IMR-90 (cell line): ENCODE measurements around the gene ARF6. TPM values are rescaled to one million over a fixed set of nuclear protein-coding genes. Genes with fewer than 3 reads are reported as not detected.

Experiments
- ATAC-seq: fragments of 200-7000 bp; cut with Tn5 transposase; 2 replicates; pipeline ENCODE4 v1.9.1; 2020; ENCODE audit warnings: low read depth, mild to moderate bottlenecking, moderate library complexity
- BruUV-seq: library from RNA; stranded (reverse); fragments of 400-500 nt; replicated peaks from 2 replicates; lab custom pipeline; 2021; lab: Mats Ljungman, UMichigan
- CTCF ChIA-PET: fragments of 300-600 bp; formaldehyde crosslinking; extraction: SDS; loops from one replicate; lab custom pipeline; 2021; ENCODE audit warnings: antibody characterized with exemption; lab: Yijun Ruan, JAX
- POLR2A ChIA-PET: fragments of 300-600 bp; sonication (Branson Sonifier 250); formaldehyde crosslinking; loops from one replicate; lab custom pipeline; 2022; ENCODE audit warnings: antibody characterized with exemption; ENCODE audit not compliant: unreplicated experiment; lab: Charles Lee
- DNase-seq: peaks from one replicate; pipeline ENCODE4 v3.0.0; 2013
- H2AFZ ChIP-seq: replicated peaks from 2 replicates; pipeline ENCODE3; 2013; ENCODE audit warnings: low read length, mild to moderate bottlenecking; ENCODE audit not compliant: poor library complexity
- H2AK5ac ChIP-seq: 2 replicates; pipeline ENCODE4 v1.6.1; 2013; ENCODE audit warnings: low read depth, low read length, inconsistent platforms
- H2AK9ac ChIP-seq: replicated peaks from 2 replicates; pipeline ENCODE3; 2013; ENCODE audit warnings: mild to moderate bottlenecking, low read depth, low read length, moderate library complexity; ENCODE audit not compliant: poor library complexity
- H2BK120ac ChIP-seq: 2 replicates; pipeline ENCODE4 v1.6.1; 2013; ENCODE audit warnings: low read depth, low read length, inconsistent platforms
- H2BK15ac ChIP-seq: 3 replicates; pipeline ENCODE4 v1.6.1; 2013; ENCODE audit warnings: low read depth, low read length, inconsistent platforms
- H2BK20ac ChIP-seq: 2 replicates; pipeline ENCODE4 v1.6.1; 2013; ENCODE audit warnings: low read depth, mild to moderate bottlenecking, inconsistent platforms, low read length, moderate library complexity
- H2BK5ac ChIP-seq: 2 replicates; pipeline ENCODE4 v1.6.1; 2013; ENCODE audit warnings: mild to moderate bottlenecking, low read depth, low read length, inconsistent platforms; ENCODE audit not compliant: poor library complexity, severe bottlenecking
- H3K14ac ChIP-seq: replicated peaks from 2 replicates; pipeline ENCODE4 v1.6.1; 2013; ENCODE audit warnings: low read depth, low read length, inconsistent platforms
- H3K18ac ChIP-seq: 2 replicates; pipeline ENCODE4 v1.6.1; 2013; ENCODE audit warnings: low read depth, low read length, control low read depth
- H3K23ac ChIP-seq: 2 replicates; pipeline ENCODE4 v1.6.1; 2013; ENCODE audit warnings: low read depth, low read length, inconsistent platforms
- H3K27ac ChIP-seq: 2 replicates; pipeline ENCODE4 v1.5.1; 2013; ENCODE audit warnings: mild to moderate bottlenecking, control low read depth, low read length; ENCODE audit not compliant: insufficient read depth
- H3K27me3 ChIP-seq: 2 replicates; pipeline ENCODE4 v1.6.1; 2013; ENCODE audit warnings: low read length; ENCODE audit not compliant: control insufficient read depth, insufficient read depth
- H3K36me3 ChIP-seq: 2 replicates; pipeline ENCODE4 v1.6.1; 2013; ENCODE audit warnings: low read length, mixed read lengths; ENCODE audit not compliant: control insufficient read depth, insufficient read depth
- H3K4ac ChIP-seq: 2 replicates; pipeline ENCODE4 v1.6.1; 2013; ENCODE audit warnings: low read depth, low read length, inconsistent platforms
- H3K4me1 ChIP-seq: 2 replicates; pipeline ENCODE4 v1.6.1; 2013; ENCODE audit warnings: low read length, mixed read lengths; ENCODE audit not compliant: control insufficient read depth, insufficient read depth
- H3K4me2 ChIP-seq: 2 replicates; pipeline ENCODE4 v1.6.1; 2013; ENCODE audit warnings: low read depth, mild to moderate bottlenecking, control low read depth, low read length, moderate library complexity
- H3K4me3 ChIP-seq: 2 replicates; pipeline ENCODE4 v1.5.1; 2013; ENCODE audit warnings: low read depth, mild to moderate bottlenecking, control low read depth, low read length, moderate library complexity; ENCODE audit not compliant: insufficient read depth
- H3K56ac ChIP-seq: 2 replicates; pipeline ENCODE4 v1.6.1; 2013; ENCODE audit warnings: low read length, inconsistent platforms; ENCODE audit not compliant: insufficient read depth; ENCODE audit errors: extremely low read depth
- H3K79me1 ChIP-seq, 2 experiments: 2 replicates each; pipeline ENCODE4 v1.6.1; 2013; ENCODE audit warnings: low read length in 2 of 2, inconsistent platforms in 1 of 2, low read depth in 1 of 2
- H3K9ac ChIP-seq: 2 replicates; pipeline ENCODE4 v1.6.1; 2013; ENCODE audit warnings: low read depth, low read length, control low read depth
- H3K9me1 ChIP-seq: 2 replicates; pipeline ENCODE4 v1.6.1; 2013; ENCODE audit warnings: low read length, inconsistent platforms; ENCODE audit not compliant: insufficient read depth
- H3K9me3 ChIP-seq: 2 replicates; pipeline ENCODE4 v1.6.1; 2013; ENCODE audit warnings: low read length; ENCODE audit not compliant: control insufficient read depth, insufficient read depth
- H4K20me1 ChIP-seq: 2 replicates; pipeline ENCODE4 v1.6.1; 2013; ENCODE audit warnings: low read length, inconsistent platforms; ENCODE audit not compliant: insufficient read depth
- H4K5ac ChIP-seq: 2 replicates; pipeline ENCODE4 v1.6.1; 2013; ENCODE audit warnings: mild to moderate bottlenecking, low read depth, low read length, control low read depth
- H4K8ac ChIP-seq, 2 experiments: 2 replicates each; pipeline ENCODE4 v1.6.1; 2013; ENCODE audit warnings: low read depth in 2 of 2, low read length in 2 of 2, control low read depth in 1 of 2, inconsistent platforms in 1 of 2
- H4K91ac ChIP-seq: 2 replicates; pipeline ENCODE4 v1.6.1; 2013; ENCODE audit warnings: low read depth, low read length, inconsistent platforms; ENCODE audit not compliant: insufficient read depth
- NFE2L2 ChIP-seq: fragments of 150-350 bp; IDR thresholded peaks from 2 replicates; pipeline ENCODE4 v1.6.1; 2016; ENCODE audit warnings: low read depth, mild to moderate bottlenecking, low read length
- POLR2A ChIP-seq: IDR thresholded peaks from 2 replicates; pipeline ENCODE4 v1.6.1; 2012; ENCODE audit warnings: mild to moderate bottlenecking, low read depth, low read length
- SMC3 ChIP-seq: fragments of 150-350 bp; IDR thresholded peaks from 2 replicates; pipeline ENCODE4 v1.6.1; 2016; ENCODE audit warnings: low read depth, mild to moderate bottlenecking, antibody characterized with exemption, low read length, moderate library complexity
- WGBS, 2 experiments: methylation state at CpG; one replicate each; pipeline versions ENCODE4 v1.1.5 to v1.1.7; 2013; ENCODE audit warnings: missing lambda C conversion rate in 2 of 2; ENCODE audit not compliant: insufficient read length in 1 of 2; ENCODE audit errors: extremely low coverage in 2 of 2; 5-methylcytosine and 5-hydroxymethylcytosine counted together
- dilution Hi-C: fragments of 300-500 bp; cut with HindIII; formaldehyde crosslinking; loops from one replicate; pipeline ENCODE4 v1.14.3; 2018; ENCODE audit warnings: low sequenced_read_pairs; ENCODE audit not compliant: unreplicated experiment
- in situ Hi-C: fragments of 300-500 bp; cut with MboI; formaldehyde crosslinking; loops from 3 replicates; pipeline ENCODE4 v1.14.3; 2019; ENCODE audit warnings: low sequenced_read_pairs, inconsistent platforms, mixed read lengths
- intact Hi-C: fragments of 100-400 bp; cut with micrococcal nuclease; formaldehyde crosslinking; loops from 2 replicates; pipeline ENCODE4 v1.10.0; 2022
- polyA plus RNA-seq, 3 experiments: library from polyadenylated mRNA; depleted of rRNA; stranded (reverse); fragments of >200 nt; gene quantifications; 2 replicates each; pipeline ENCODE4 v1.2.3, GENCODE V29; 2012; ENCODE audit warnings: low replicate concordance in 1 of 3
- total RNA-seq: library from RNA; depleted of rRNA; stranded (reverse); fragments of >200 nt; gene quantifications from 2 replicates; pipeline ENCODE4 v1.2.3, GENCODE V29; 2012

The ARF6 gene
- total and polyA plus RNA-seq, 2 of the 4 experiments (the other 2 are of a cell fraction): 32.1 to 40.1 TPM

DNA sequence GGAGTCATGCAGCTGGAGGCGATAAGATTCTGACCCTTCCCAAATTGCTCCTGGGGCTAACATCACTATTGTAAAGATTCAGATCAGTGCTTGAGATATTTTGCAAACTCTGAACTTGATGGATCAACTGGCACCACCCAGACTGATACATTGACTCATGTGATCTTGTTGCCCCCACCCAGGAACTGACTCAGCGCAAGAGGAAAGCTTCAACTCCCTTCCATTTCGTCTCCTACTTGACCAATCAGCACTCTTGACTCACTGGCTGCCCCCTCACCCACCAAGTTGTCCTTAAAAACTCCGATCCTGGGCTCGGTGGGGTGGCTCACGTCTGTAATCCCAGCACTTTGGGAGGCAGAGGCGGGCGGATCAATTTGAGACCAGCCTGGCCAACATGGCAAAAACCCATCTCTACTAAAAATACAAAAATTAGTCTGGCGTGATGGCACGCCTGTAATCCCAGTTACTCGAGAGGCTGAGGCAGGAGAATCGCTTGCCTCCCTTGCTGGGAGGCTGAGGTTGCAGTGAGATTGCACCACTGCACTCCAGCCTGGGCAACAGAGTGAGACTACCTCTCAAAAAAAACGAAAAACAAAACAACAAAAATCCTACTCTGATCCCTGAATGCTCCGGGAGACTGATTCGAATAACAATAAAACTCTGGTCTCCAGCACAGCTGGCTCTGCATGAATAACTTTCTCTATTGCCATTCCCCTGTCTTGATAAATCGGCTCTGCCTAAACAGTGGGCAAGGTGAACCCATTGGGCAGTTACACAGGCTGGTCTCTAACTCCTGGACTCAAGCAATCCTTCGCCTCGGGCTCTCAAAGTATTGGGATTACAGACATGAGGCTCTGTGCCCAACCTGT, 9.8 kb upstream of the ARF6 start:
- in situ Hi-C loops: no loop called here
- H3K56ac ChIP-seq: no peak overlapping the region
- H2BK5ac ChIP-seq: no peak overlapping the region
- ATAC-seq (no peak), DNase-seq (no peak)
- H2AFZ ChIP-seq: peak overlapping the region; percentile 51
- no peak overlapping the region for H3K9ac ChIP-seq
- no peaks in the 10 kb centered on the region for H3K36me3 ChIP-seq
- TF ChIP-seq POLR2A (no peak), SMC3 (no peak), NFE2L2 (no peak)
- H3K4me3 ChIP-seq: no peak overlapping the region
- H2BK20ac ChIP-seq: no peak overlapping the region
- H2BK120ac ChIP-seq: no peak overlapping the region
- H4K91ac ChIP-seq: no peak overlapping the region
- no peaks in the 10 kb centered on the region for H3K27me3 ChIP-seq
- 0 out of 4 replicates have a peak overlapping the region, but pooled peaks of 1 of the 2 experiments have one; percentile 9 for H4K8ac ChIP-seq
- H2AK9ac ChIP-seq: peak overlapping the region; percentile 55
- no peaks in the 10 kb centered on the region for H4K20me1 ChIP-seq
- intact Hi-C loops: no loop called here
- no peak overlapping the region for H2AK5ac ChIP-seq
- H3K4me2 ChIP-seq: no peak overlapping the region
- H3K79me1 ChIP-seq: no peaks in the 10 kb centered on the region
- POLR2A ChIA-PET: no interaction called here
- H3K4ac ChIP-seq: no peak overlapping the region; the same call in 1 of the 2 replicates
- dilution Hi-C loops: no loop called here
- H3K27ac ChIP-seq: no peak overlapping the region
- H3K23ac ChIP-seq: no peak overlapping the region
- H3K4me1 ChIP-seq: no peaks in the 10 kb centered on the region
- H3K14ac ChIP-seq: peak overlapping the region; percentile 59; the same call in 1 of the 2 replicates
- 81% methylated on average over 6 of the region's 18 CpGs; no CpG with 5 or more reads in 1 of the 2 experiments for WGBS, 2 experiments
- no TSS peak for BruUV-seq
- no peak overlapping the region for H3K18ac ChIP-seq
- no peaks in the 10 kb centered on the region for H3K9me3 ChIP-seq
- H3K9me1 ChIP-seq: no peaks in the 10 kb centered on the region
- CTCF ChIA-PET: interaction anchor here (0.6 kb wide), 1 partner anchor 211 kb away, joined by 3 read pairs; no protein-coding TSS in a partner anchor
- no peak overlapping the region for H4K5ac ChIP-seq
- H2BK15ac ChIP-seq: no peak overlapping the region
